DND-41 (cell line): ENCODE results near the gene APOM.

ENCODE experiments used
- CTCF ChIP-seq: IDR thresholded peaks from 2 replicates; pipeline ENCODE4 v1.5.1; 2012; ENCODE audit warnings: borderline replicate concordance, low read length, moderate library complexity, mild to moderate bottlenecking; ENCODE audit not compliant: poor library complexity, severe bottlenecking; ENCODE audit errors: extremely low read depth
- EZH2 ChIP-seq: IDR thresholded peaks from 3 replicates; pipeline ENCODE4 v1.6.1; 2012; ENCODE audit warnings: borderline replicate concordance, low read depth, mild to moderate bottlenecking, moderate library complexity, low read length, inconsistent platforms; ENCODE audit not compliant: severe bottlenecking

GRCh38 chr6:31633447-31633846, 22.2 kb upstream of the APOM start:
- no peak for TF ChIP-seq CTCF
- no peak for TF ChIP-seq EZH2
